Measurements from ENCODE around the gene NFAT5. TPM values are rescaled to one million over a fixed set of nuclear protein-coding genes. Genes with fewer than 3 reads are reported as not detected.

Gene NFAT5
- total and polyA plus RNA-seq, 9 of the 15 experiments (the other 6 are each of a cell fraction or from before 2014, with no cell fraction given), result 0.78 to 20.5 (median 12.4) TPM

DNA sequence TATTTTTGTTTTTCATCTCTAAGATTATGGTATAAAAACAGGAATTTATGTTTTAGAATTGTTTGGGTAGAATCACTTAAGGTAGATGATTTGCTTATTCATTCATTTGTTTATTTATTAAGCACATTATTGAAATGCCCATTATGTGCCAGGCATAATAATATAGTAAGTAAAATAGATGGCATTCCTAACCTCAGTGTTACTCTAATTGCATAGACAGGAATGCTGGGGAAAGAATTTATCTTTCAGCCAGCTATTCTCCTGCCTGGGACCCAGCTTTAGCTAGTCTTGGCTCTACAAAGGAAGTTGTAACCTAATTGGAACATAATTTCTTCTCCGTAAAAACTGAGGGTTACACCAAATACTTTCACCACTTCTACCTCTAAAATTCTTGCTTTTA is 44.6 kb downstream of the NFAT5 start:
- Histone ChIP-seq H3K9ac (ENCODE audit: insufficient read depth in 1 of 2, low read depth in 2 of 2, low read length in 2 of 2) (no peak overlapping the region), H3K4me1 (replicated peaks in 1 of 2; ENCODE audit: control insufficient read depth in 2 of 2, insufficient read depth in 2 of 2, low read length in 2 of 2) (peaks cover 0 to 8% of the 10 kb centered on the region in 2 experiments; a peak in 3 of 5 replicates), H4K20me1 (replicated peaks; ENCODE audit: control insufficient read depth, insufficient read depth, low read length) (no peaks in the 10 kb centered on the region; the same call in none of the 2 replicates), H3K9me1 (ENCODE audit: control insufficient read depth, insufficient read depth, low read length) (no peaks in the 10 kb centered on the region), H3K27me3 (ENCODE audit: control insufficient read depth in 2 of 2, insufficient read depth in 2 of 2, low read length in 2 of 2) (no peaks in the 10 kb centered on the region), H2AFZ (ENCODE audit: low read depth, low read length) (no peak overlapping the region), H3K27ac (ENCODE audit: extremely low read depth, low read depth, low read length) (no peak overlapping the region), H3K36me3 (ENCODE audit: control insufficient read depth, insufficient read depth, low read length) (peaks cover 5% of the 10 kb centered on the region; the same call in 2 of the 3 replicates), H3K4me2 (ENCODE audit: insufficient read depth, low read length) (no peak overlapping the region), H3K79me2 (ENCODE audit: control insufficient read depth, insufficient read depth, low read length) (peaks cover 73% of the 10 kb centered on the region), H3K9me3 (replicated peaks; ENCODE audit: control insufficient read depth, insufficient read depth, low read depth, low read length) (no peaks in the 10 kb centered on the region), H3K4me3 (no peak overlapping the region)
- CTCF ChIA-PET (ENCODE audit: low intra/inter-chr PET ratio), result no interaction called here
- 83% methylated on average over 1 of the region's 1 CpG for WGBS (ENCODE audit: insufficient coverage, low coverage, missing lambda C conversion rate)
- POLR2A ChIA-PET, result interaction anchor here (0.9 to 1.8 kb wide), 4 partner anchors 9 to 17 kb away, joined by 3 to 12 read pairs (median 4); no protein-coding TSS in a partner anchor
- intact Hi-C loops (cut with micrococcal nuclease), result no loop called here
- FAIRE-seq (no peak), ATAC-seq (no peak), DNase-seq (ENCODE audit: extremely low read depth in 1 of 4, low spot score in 3 of 4) (no peak)
- no TSS peak for BruUV-seq (replicated peaks)
- TF ChIP-seq FOXJ3 (CRISPR knock-in tag; IDR thresholded peaks at IDR 0.05) (no peak), THRB (CRISPR knock-in tag; conservative IDR thresholded peaks at IDR 0.05) (no peak), CBX1 (IDR thresholded peaks at IDR 0.05; ENCODE audit: low read depth) (no peak), SFPQ (IDR thresholded peaks at IDR 0.05; ENCODE audit: low read depth, low read length) (no peak), SMC3 (conservative IDR thresholded peaks at IDR 0.05; ENCODE audit: insufficient read depth, low read depth, low read length) (no peak), KDM2B (CRISPR knock-in tag; IDR thresholded peaks at IDR 0.05) (no peak), ZFX (CRISPR knock-in tag; IDR thresholded peaks at IDR 0.05) (no peak), OTX1 (CRISPR knock-in tag; IDR thresholded peaks at IDR 0.05) (no peak)
- in situ Hi-C loops (cut with MboI), result no loop called here

All from K562 (cell line).